ENCODE results near the gene RTN4R. TPM values are rescaled to one million over a fixed set of nuclear protein-coding genes. Genes with fewer than 3 reads are reported as not detected.
A peak's percentile ranks its signal among the peaks of the same experiment; 100 is the strongest.
"Not testable (repeated sequence)": the region's sequence is repeated elsewhere in the genome, so short reads cannot be mapped to it uniquely, and the experiment has no call there.

The RTN4R gene
- total and polyA plus RNA-seq, 4 donors: 0.05 to 2.7 (median 1.0) TPM

DNA sequence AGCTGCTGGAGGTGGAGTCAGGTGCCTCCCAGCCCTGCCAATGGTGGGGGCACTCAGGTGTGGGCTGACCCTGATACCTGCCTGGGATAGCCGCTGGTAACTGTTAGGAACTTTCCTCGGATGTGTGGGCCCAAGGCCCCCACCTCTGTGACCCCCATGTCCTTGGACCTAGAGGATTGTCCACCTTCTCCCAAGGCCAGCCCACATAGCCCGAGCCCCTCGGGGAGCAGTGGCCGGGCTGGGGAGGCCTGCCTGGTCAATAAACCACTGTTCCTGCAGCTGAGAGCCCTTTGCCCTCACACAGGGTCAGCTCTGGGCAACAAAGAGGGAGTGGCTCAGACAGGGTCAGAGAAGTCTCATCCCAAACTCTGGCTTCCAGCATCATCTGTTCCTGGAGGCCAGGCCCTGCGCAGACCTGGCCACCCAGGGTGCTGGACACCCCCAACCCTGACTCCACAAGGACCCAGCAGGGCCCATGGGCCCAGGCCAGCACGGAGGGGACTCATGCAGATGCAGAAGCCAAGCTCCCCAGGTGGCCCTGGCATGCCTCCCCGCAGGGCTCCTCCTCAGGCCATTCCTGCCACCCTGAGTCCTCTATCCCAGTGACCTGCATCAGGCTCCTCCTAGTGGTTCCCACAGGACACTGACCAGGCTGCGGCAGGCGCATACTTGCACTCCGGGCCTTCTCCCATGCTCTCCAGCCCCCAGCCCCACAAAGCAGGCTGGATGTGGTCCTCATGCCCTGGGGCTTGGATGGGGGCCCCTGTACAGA, 45.4 kb upstream of the RTN4R start:
- H3K4me3 ChIP-seq (ENCODE audit: low read length in 2 of 2); H3K27ac ChIP-seq (ENCODE audit: low read depth in 1 of 2, low read length in 2 of 2); H3K9me3 ChIP-seq (ENCODE audit: control insufficient read depth, low read length); H3K27me3 ChIP-seq (ENCODE audit: control insufficient read depth in 1 of 2, insufficient read depth in 2 of 2, low read length in 1 of 2); H3K4me1 ChIP-seq (ENCODE audit: control insufficient read depth in 1 of 2, insufficient read depth in 2 of 2, low read length in 2 of 2); intact Hi-C loops (cut with DNase I); ATAC-seq (ENCODE audit: low FRiP score); H3K36me3 ChIP-seq (ENCODE audit: control insufficient read depth in 1 of 2, insufficient read depth in 2 of 2, low read length in 1 of 2): not testable (repeated sequence)
- 74 to 77% methylated on average over 8 to 11 of the region's 11 CpGs for WGBS, 2 donors
- DNase-seq: peak in 1 of 2 donors; percentile 47

DNA sequence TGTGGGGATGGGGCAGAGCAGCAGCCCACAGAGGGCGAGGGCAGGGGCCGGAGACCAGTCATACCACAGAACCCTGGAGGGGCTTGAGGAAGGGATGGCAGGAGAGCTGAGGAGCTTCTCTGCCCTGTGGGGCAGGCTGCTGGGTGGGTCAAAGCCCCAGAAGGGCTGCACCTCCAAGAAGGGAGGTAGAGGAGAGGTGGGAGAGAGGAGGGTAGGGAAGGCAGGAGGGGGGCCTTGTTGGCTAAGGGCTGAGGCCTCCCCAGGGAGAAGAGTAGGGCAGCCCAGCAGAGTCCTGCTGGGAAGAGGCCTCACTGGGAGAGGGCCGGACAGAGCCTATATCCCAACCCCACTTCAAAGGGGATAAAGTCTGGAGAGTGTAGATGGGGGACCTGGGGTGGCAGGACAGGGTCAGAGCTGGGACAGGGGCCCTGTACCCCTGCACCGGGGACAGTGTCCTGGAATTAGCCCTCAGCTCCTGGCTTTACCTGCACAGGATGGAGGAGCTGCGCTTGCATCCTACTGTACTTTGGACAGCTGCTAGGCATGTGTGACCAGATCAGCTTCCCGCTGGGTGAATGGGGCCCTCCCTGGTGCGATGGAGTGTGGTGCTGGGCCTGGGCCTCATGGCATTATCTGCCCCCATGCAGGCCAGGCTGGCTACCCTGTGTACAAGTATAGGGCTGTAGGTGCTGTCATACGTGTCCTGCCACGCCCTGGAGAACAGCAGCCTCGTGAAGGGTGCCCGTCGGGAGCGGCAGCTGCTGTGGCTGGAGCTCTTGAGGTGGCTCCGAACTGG, 44.5 kb upstream of the RTN4R start:
- H3K27ac ChIP-seq (ENCODE audit: low read depth in 1 of 2, low read length in 2 of 2): no peak overlapping the region
- no peaks in the 10 kb centered on the region for H3K4me1 ChIP-seq (ENCODE audit: control insufficient read depth in 1 of 2, insufficient read depth in 2 of 2, low read length in 2 of 2)
- WGBS, 2 donors: 85 to 86% methylated on average over 14 of the region's 14 CpGs
- no peaks in the 10 kb centered on the region for H3K9me3 ChIP-seq (ENCODE audit: control insufficient read depth, low read length)
- DNase-seq (peak in 1 of 2 donors; percentile 52), ATAC-seq (ENCODE audit: low FRiP score) (no peak)
- no peak overlapping the region for H3K4me3 ChIP-seq (ENCODE audit: low read length in 2 of 2)
- no peaks in the 10 kb centered on the region for H3K27me3 ChIP-seq (ENCODE audit: control insufficient read depth in 1 of 2, insufficient read depth in 2 of 2, low read length in 1 of 2)
- intact Hi-C loops (cut with DNase I): no loop called here
- no peaks in the 10 kb centered on the region for H3K36me3 ChIP-seq (ENCODE audit: control insufficient read depth in 1 of 2, insufficient read depth in 2 of 2, low read length in 1 of 2)

DNA sequence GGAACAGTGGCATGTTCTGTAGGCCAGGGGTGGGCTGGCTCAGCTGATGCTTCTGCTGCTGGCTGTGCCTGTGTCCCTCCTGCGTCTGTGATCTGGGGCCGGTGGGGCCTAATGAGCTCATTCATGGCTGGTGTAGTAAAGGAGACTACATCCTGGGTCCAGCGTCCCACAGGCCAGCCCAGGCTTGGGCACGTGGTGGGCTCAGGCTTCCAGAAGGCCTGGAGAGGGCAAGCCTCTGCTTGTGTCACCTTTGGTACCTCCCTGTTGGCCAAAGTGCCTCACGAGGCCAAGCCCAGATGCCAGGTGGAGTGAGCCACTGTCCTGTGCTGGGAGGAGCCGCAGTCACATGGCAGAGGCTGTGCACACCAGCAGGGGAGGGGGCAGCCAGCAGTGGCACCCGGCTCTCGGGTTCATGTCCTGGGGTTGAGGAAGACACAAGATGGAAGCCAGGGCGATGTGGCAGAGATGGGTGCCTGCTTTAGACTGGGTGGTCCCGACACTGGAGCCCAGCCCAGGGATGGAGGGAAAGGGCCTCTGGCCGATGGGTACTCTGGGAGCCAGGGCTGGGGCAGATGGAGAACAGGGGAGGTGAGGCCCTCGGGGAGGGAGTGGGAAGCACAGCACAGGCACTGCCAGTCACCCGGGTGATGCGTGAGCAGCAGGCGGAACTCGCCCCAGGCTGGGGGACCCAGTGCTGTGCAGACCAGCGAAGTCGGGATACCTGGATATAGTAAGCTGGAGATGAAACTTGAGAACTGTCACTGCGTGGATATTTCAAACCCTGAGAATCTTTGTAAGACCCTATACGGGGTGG, 43.3 kb upstream of the RTN4R start:
- WGBS, 2 donors: 77 to 81% methylated on average over 16 to 18 of the region's 20 CpGs
- H3K27me3 ChIP-seq (ENCODE audit: control insufficient read depth in 1 of 2, insufficient read depth in 2 of 2, low read length in 1 of 2): not testable (repeated sequence)

DNA sequence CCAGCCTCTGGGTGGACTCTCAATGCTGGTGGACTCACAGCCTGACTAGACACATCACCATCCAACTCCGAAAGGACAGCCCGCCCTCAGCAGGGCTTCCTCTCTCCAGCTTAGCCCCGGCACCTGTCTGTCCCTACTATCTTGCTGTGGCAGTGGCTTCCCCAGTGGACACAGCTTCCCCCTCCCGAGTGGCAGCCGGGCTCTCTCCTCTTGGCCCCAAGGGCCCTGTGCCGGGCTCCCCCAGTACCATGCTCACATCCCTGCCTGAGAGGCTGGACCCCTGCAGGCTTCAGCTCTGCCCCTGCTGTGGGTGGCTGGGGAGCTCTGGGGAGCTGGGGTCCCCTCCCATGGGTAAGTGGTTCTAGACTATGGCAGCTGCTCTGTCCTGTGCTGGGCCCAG, 42.7 kb upstream of the RTN4R start:
- ATAC-seq (ENCODE audit: low FRiP score); H3K27me3 ChIP-seq (ENCODE audit: control insufficient read depth in 1 of 2, insufficient read depth in 2 of 2, low read length in 1 of 2); H3K4me1 ChIP-seq (ENCODE audit: control insufficient read depth in 1 of 2, insufficient read depth in 2 of 2, low read length in 2 of 2); H3K27ac ChIP-seq (ENCODE audit: low read depth in 1 of 2, low read length in 2 of 2); H3K9me3 ChIP-seq (ENCODE audit: control insufficient read depth, low read length); H3K36me3 ChIP-seq (ENCODE audit: control insufficient read depth in 1 of 2, insufficient read depth in 2 of 2, low read length in 1 of 2); H3K4me3 ChIP-seq (ENCODE audit: low read length in 2 of 2); intact Hi-C loops (cut with DNase I): not testable (repeated sequence)
- WGBS, 2 donors: 79 to 81% methylated on average over 6 of the region's 6 CpGs
- DNase-seq: peak in 1 of 2 donors; percentile 55

More for the DNA sequence above, 43.3 kb upstream of the RTN4R start:
- ATAC-seq (ENCODE audit: low FRiP score); H3K4me3 ChIP-seq (ENCODE audit: low read length in 2 of 2); H3K9me3 ChIP-seq (ENCODE audit: control insufficient read depth, low read length); H3K4me1 ChIP-seq (ENCODE audit: control insufficient read depth in 1 of 2, insufficient read depth in 2 of 2, low read length in 2 of 2); intact Hi-C loops (cut with DNase I); H3K36me3 ChIP-seq (ENCODE audit: control insufficient read depth in 1 of 2, insufficient read depth in 2 of 2, low read length in 1 of 2); H3K27ac ChIP-seq (ENCODE audit: low read depth in 1 of 2, low read length in 2 of 2): not testable (repeated sequence)
- peak in 1 of 2 donors; percentile 54 for DNase-seq

DNA sequence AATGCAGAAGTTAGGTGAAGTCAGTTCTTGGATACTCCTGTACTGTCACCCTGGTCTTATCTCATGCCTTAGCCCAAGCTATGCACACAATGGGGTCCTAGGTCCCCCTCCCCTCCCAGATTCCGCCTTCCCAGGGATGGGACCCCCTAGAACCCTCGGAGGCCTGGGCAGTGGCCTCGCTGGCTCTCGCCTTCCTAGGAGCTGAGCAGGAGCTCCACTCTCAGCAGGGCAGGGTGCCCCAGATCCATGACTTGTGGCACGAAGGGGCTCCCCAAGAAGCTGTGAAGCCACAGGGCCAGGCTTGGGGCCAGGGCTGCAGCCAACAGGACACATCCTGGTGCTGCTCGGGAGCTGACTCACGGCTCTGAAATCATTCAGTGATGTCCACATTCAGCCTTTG, 42.1 kb upstream of the RTN4R start:
- intact Hi-C loops (cut with DNase I); H3K4me3 ChIP-seq (ENCODE audit: low read length in 2 of 2); H3K36me3 ChIP-seq (ENCODE audit: control insufficient read depth in 1 of 2, insufficient read depth in 2 of 2, low read length in 1 of 2); H3K27me3 ChIP-seq (ENCODE audit: control insufficient read depth in 1 of 2, insufficient read depth in 2 of 2, low read length in 1 of 2); H3K4me1 ChIP-seq (ENCODE audit: control insufficient read depth in 1 of 2, insufficient read depth in 2 of 2, low read length in 2 of 2); H3K27ac ChIP-seq (ENCODE audit: low read depth in 1 of 2, low read length in 2 of 2); H3K9me3 ChIP-seq (ENCODE audit: control insufficient read depth, low read length); ATAC-seq (ENCODE audit: low FRiP score): not testable (repeated sequence)
- DNase-seq: peak in 1 of 2 donors; percentile 58
- 61 to 64% methylated on average over 5 to 6 of the region's 7 CpGs for WGBS, 2 donors

DNA sequence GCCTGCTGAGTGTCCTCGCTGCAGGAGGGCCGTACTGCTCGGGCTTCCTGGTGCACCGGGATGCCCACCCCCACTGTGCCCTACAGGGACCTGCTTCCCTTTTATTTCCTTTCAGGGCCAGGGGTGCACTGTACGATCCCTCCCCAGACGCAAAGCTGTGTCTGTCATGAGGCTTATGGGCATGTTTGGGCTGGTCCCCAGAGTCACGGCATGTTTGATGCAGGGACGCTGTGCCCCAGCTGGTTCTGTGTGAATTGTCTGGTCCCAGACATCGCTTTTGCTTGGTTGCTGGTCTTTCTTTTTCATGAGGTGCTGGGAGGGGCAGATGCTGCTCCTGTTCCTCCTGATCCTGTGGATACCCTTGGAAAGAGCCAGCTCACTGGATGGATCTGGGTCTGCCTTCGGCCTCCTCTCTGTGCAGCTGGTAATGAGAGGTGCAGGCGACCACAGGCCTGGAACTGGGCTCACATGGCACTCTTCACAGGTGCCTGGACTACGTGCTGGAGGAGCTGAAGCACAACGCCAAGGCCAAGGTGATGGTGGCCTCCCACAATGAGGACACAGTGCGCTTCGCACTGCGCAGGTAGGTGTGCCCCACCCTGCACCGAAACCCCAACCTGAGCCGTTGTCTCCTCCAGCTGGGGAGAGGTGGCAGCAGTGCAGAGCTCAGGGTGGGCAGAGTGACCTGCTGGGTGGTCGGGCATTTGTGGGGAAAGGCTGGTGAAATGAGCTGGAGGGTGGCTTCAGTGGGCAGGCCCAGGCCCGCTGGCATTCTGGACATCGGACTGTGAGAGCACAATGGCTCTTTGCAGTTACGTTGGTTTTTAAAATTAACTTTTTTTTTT, 40.9 kb upstream of the RTN4R start:
- DNase-seq: peak in 1 of 2 donors; percentile 48
- H3K4me1 ChIP-seq (ENCODE audit: control insufficient read depth in 1 of 2, insufficient read depth in 2 of 2, low read length in 2 of 2); intact Hi-C loops (cut with DNase I); H3K36me3 ChIP-seq (ENCODE audit: control insufficient read depth in 1 of 2, insufficient read depth in 2 of 2, low read length in 1 of 2); H3K27ac ChIP-seq (ENCODE audit: low read depth in 1 of 2, low read length in 2 of 2); ATAC-seq (ENCODE audit: low FRiP score); H3K27me3 ChIP-seq (ENCODE audit: control insufficient read depth in 1 of 2, insufficient read depth in 2 of 2, low read length in 1 of 2); H3K4me3 ChIP-seq (ENCODE audit: low read length in 2 of 2); H3K9me3 ChIP-seq (ENCODE audit: control insufficient read depth, low read length): not testable (repeated sequence)
- WGBS, 2 donors: 89 to 91% methylated on average over 18 to 22 of the region's 22 CpGs

DNA sequence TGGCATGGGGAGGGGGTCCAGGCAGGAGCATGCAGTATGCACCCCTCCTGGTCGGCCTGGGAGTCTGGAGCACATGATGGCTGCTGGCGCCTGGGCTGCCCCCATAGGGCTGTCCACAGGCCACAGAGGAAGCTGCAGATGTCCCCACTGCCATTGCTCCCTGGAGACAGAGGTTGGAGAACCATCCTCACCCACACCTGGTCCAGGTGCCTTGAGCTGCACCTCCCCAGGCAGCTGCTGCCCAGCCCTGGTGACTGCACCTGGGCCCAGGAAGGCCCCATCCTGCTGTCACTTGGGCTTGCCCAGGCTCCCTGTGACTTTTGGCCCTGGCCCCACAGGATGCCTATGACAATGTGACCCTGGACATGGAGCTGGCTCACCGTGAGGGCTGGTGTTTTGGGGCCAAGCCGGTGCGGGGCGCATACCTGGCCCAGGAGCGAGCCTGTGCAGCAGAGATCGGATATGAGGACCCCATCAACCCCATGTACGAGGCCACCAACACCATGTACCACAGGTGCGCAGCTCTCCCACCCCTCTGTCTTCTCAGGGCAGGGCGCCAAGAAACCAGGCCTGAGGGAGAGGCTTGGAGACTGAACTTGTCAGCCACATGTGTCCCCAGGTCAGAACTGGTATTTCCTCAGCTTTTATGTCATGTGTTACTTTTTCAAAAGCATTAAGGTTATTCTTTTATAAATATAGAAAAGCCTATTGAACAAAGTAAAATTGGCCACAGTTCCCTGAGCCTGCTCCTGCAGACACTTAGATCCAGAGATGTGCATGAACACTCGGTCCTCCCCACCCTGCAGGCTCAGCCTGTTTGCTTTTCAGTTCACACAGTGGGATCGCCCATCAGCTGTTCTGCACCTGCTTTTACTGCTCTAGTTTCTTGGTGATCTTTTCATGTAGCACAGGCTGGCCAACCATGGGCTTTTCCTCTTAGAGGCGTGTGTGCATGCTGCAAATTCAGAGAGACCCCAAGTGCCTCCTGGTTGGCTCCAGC, 39.6 kb upstream of the RTN4R start:
- H3K27me3 ChIP-seq (ENCODE audit: control insufficient read depth in 1 of 2, insufficient read depth in 2 of 2, low read length in 1 of 2); H3K4me3 ChIP-seq (ENCODE audit: low read length in 2 of 2); ATAC-seq (ENCODE audit: low FRiP score); H3K4me1 ChIP-seq (ENCODE audit: control insufficient read depth in 1 of 2, insufficient read depth in 2 of 2, low read length in 2 of 2); H3K9me3 ChIP-seq (ENCODE audit: control insufficient read depth, low read length); H3K27ac ChIP-seq (ENCODE audit: low read depth in 1 of 2, low read length in 2 of 2); H3K36me3 ChIP-seq (ENCODE audit: control insufficient read depth in 1 of 2, insufficient read depth in 2 of 2, low read length in 1 of 2); intact Hi-C loops (cut with DNase I): not testable (repeated sequence)
- WGBS, 2 donors: 91% methylated on average over 14 of the region's 14 CpGs
- DNase-seq: peak; percentile 36 to 70

All from aorta (tissue), 5 donors.